NCI-H1930 (cell line): ENCODE measurements around the gene SPEF2.
"Not testable (repeated sequence)": the region's sequence is repeated elsewhere in the genome, so short reads cannot be mapped to it uniquely, and the experiment has no call there.

ENCODE experiments used
- DNase-seq, 2 experiments: peaks; one replicate each; lab custom pipeline; 2025; lab: John Stamatoyannopoulos, UW

SPEF2 gene

GRCh38 chr5:35659556-35659955 is 41.9 kb downstream of the SPEF2 start:
- DNase-seq, result no peak

GRCh38 chr5:35660451-35660850 is 42.8 kb downstream of the SPEF2 start:
- DNase-seq, result no peak

GRCh38 chr5:35664584-35664983 is 46.9 kb downstream of the SPEF2 start:
- no peak for DNase-seq

GRCh38 chr5:35665096-35665495 is 47.4 kb downstream of the SPEF2 start:
- no peak for DNase-seq

- no peak for DNase-seq
These were observed 50.7 kb downstream of the SPEF2 start for GRCh38 chr5:35668319-35668718.

- DNase-seq, result no peak
These were observed 51.1 kb downstream of the SPEF2 start for GRCh38 chr5:35668794-35669193.

- no peak for DNase-seq
These were observed 54.1 kb downstream of the SPEF2 start for GRCh38 chr5:35671541-35672295.

GRCh38 chr5:35672296-35672655 is 54.6 kb downstream of the SPEF2 start:
- DNase-seq, result not testable (repeated sequence)

- DNase-seq, result no peak
These were observed 55.3 kb downstream of the SPEF2 start for GRCh38 chr5:35672995-35673394.

- no peak for DNase-seq
These were observed 56.4 kb downstream of the SPEF2 start for GRCh38 chr5:35674049-35674448.

GRCh38 chr5:35675392-35675791 is 57.7 kb downstream of the SPEF2 start:
- no peak for DNase-seq

GRCh38 chr5:35677878-35678277 is 60.2 kb downstream of the SPEF2 start:
- no peak for DNase-seq

- no peak for DNase-seq
These were observed 61.0 kb downstream of the SPEF2 start for GRCh38 chr5:35678661-35679060.

- DNase-seq, result no peak
These were observed 61.7 kb downstream of the SPEF2 start for GRCh38 chr5:35679357-35679756.

GRCh38 chr5:35681911-35682310 is 64.2 kb downstream of the SPEF2 start:
- DNase-seq, result no peak

- DNase-seq, result no peak
These were observed 65.8 kb downstream of the SPEF2 start for GRCh38 chr5:35683466-35683865.

- no peak for DNase-seq
These were observed 67.5 kb downstream of the SPEF2 start for GRCh38 chr5:35685161-35685560.

- DNase-seq, result no peak
These were observed 70.3 kb downstream of the SPEF2 start for GRCh38 chr5:35687961-35688360.

- no peak for DNase-seq
These were observed 76.8 kb downstream of the SPEF2 start for GRCh38 chr5:35694481-35694880.

- DNase-seq, result no peak
These were observed 80.6 kb downstream of the SPEF2 start for GRCh38 chr5:35698047-35698808.

GRCh38 chr5:35707659-35708058 is 90.0 kb downstream of the SPEF2 start:
- no peak for DNase-seq

- no peak for DNase-seq
These were observed 92.0 kb downstream of the SPEF2 start for GRCh38 chr5:35709688-35710087.

- DNase-seq, result no peak
These were observed 100.1 kb downstream of the SPEF2 start for GRCh38 chr5:35717718-35718117.

- DNase-seq, result no peak
These were observed 118.1 kb downstream of the SPEF2 start for GRCh38 chr5:35735718-35736117.
